Parathyroid adenoma (tissue), 2 donors: ENCODE data around the gene CLDND1.

Experiments
- H2AFZ ChIP-seq: fragments of 300-600 bp; sonication (generic); one replicate; pipeline ENCODE4 v1.7.0; 2017; ENCODE audit warnings: antibody characterized with exemption, mild to moderate bottlenecking
- H3K27ac ChIP-seq: fragments of 300-600 bp; sonication (generic); one replicate; pipeline ENCODE4 v1.7.0; 2017
- H3K27me3 ChIP-seq: fragments of 300-600 bp; sonication (generic); one replicate; pipeline ENCODE4 v1.7.0; 2017; ENCODE audit warnings: low read length; ENCODE audit not compliant: control insufficient read depth, insufficient read depth
- H3K36me3 ChIP-seq: fragments of 300-600 bp; sonication (generic); one replicate; pipeline ENCODE4 v1.7.0; 2017; ENCODE audit warnings: low read length; ENCODE audit not compliant: control insufficient read depth, insufficient read depth
- H3K4me1 ChIP-seq: fragments of 300-600 bp; sonication (generic); one replicate; pipeline ENCODE4 v1.7.0; 2017; ENCODE audit warnings: control low read depth
- H3K4me2 ChIP-seq: fragments of 300-600 bp; sonication (generic); one replicate; pipeline ENCODE4 v1.7.0; 2017; ENCODE audit warnings: low read length
- H3K4me3 ChIP-seq: fragments of 300-600 bp; sonication (generic); one replicate; pipeline ENCODE4 v1.7.0; 2017; ENCODE audit warnings: low read depth, low read length
- H3K79me2 ChIP-seq: fragments of 300-600 bp; sonication (generic); one replicate; pipeline ENCODE4 v1.7.0; 2017; ENCODE audit warnings: control low read depth
- H3K9ac ChIP-seq: fragments of 300-600 bp; sonication (generic); one replicate; pipeline ENCODE4 v1.7.0; 2017; ENCODE audit warnings: mild to moderate bottlenecking
- H3K9me3 ChIP-seq: fragments of 300-600 bp; sonication (generic); one replicate; pipeline ENCODE4 v1.7.0; 2017; ENCODE audit warnings: low read length; ENCODE audit not compliant: control insufficient read depth
- CTCF ChIP-seq: fragments of 300-600 bp; sonication (generic); IDR thresholded peaks from one replicate; pipeline ENCODE4 v1.7.0; 2017; ENCODE audit warnings: antibody characterized with exemption, mild to moderate bottlenecking
- donor health status: primary hyperparathyroidism.

The CLDND1 gene

GRCh38 chr3:98513736-98514135 is 9.0 kb downstream of the CLDND1 start:
- no peak overlapping the region for H3K4me3 ChIP-seq
- no peak overlapping the region for H2AFZ ChIP-seq
- no peaks in the 10 kb centered on the region for H3K27me3 ChIP-seq
- TF ChIP-seq CTCF: no peak
- H3K9me3 ChIP-seq: no peaks in the 10 kb centered on the region
- H3K27ac ChIP-seq: no peak overlapping the region
- no peak overlapping the region for H3K9ac ChIP-seq
- H3K4me1 ChIP-seq: no peaks in the 10 kb centered on the region
- no peaks in the 10 kb centered on the region for H3K36me3 ChIP-seq
- no peak overlapping the region for H3K4me2 ChIP-seq
- no peaks in the 10 kb centered on the region for H3K79me2 ChIP-seq

GRCh38 chr3:98513091-98513511 is 9.6 kb downstream of the CLDND1 start:
- Histone ChIP-seq H3K27ac (no peak overlapping the region), H3K4me1 (no peaks in the 10 kb centered on the region), H3K9me3 (no peaks in the 10 kb centered on the region), H2AFZ (no peak overlapping the region), H3K36me3 (no peaks in the 10 kb centered on the region), H3K4me3 (no peak overlapping the region), H3K9ac (no peak overlapping the region), H3K27me3 (no peaks in the 10 kb centered on the region), H3K79me2 (no peaks in the 10 kb centered on the region), H3K4me2 (no peak overlapping the region)
- no peak for TF ChIP-seq CTCF

GRCh38 chr3:98512576-98512975 is 10.1 kb downstream of the CLDND1 start:
- Histone ChIP-seq H3K27ac (no peak overlapping the region), H3K9ac (no peak overlapping the region)
- TF ChIP-seq CTCF: no peak

GRCh38 chr3:98508582-98508981 is 14.1 kb downstream of the CLDND1 start:
- H3K9me3 ChIP-seq: no peaks in the 10 kb centered on the region
- no peak for TF ChIP-seq CTCF
- H2AFZ ChIP-seq: no peak overlapping the region
- no peaks in the 10 kb centered on the region for H3K4me1 ChIP-seq
- no peaks in the 10 kb centered on the region for H3K79me2 ChIP-seq
- no peak overlapping the region for H3K4me2 ChIP-seq
- H3K4me3 ChIP-seq: no peak overlapping the region
- no peaks in the 10 kb centered on the region for H3K36me3 ChIP-seq
- no peak overlapping the region for H3K27ac ChIP-seq
- H3K27me3 ChIP-seq: no peaks in the 10 kb centered on the region
- no peak overlapping the region for H3K9ac ChIP-seq

More at GRCh38 chr3:98512576-98512975, 10.1 kb downstream of the CLDND1 start:
- H3K36me3 ChIP-seq: no peaks in the 10 kb centered on the region
- no peak overlapping the region for H3K4me3 ChIP-seq
- no peaks in the 10 kb centered on the region for H3K9me3 ChIP-seq
- H2AFZ ChIP-seq: no peak overlapping the region
- H3K79me2 ChIP-seq: no peaks in the 10 kb centered on the region
- H3K27me3 ChIP-seq: no peaks in the 10 kb centered on the region
- no peak overlapping the region for H3K4me2 ChIP-seq
- no peaks in the 10 kb centered on the region for H3K4me1 ChIP-seq

GRCh38 chr3:98504539-98504938 is 18.2 kb downstream of the CLDND1 start:
- H3K27ac ChIP-seq: no peak overlapping the region
- no peaks in the 10 kb centered on the region for H3K27me3 ChIP-seq
- H3K9ac ChIP-seq: no peak overlapping the region
- no peak overlapping the region for H3K4me2 ChIP-seq
- TF ChIP-seq CTCF: no peak
- no peaks in the 10 kb centered on the region for H3K36me3 ChIP-seq
- H3K9me3 ChIP-seq: no peaks in the 10 kb centered on the region
- no peak overlapping the region for H2AFZ ChIP-seq
- no peaks in the 10 kb centered on the region for H3K4me1 ChIP-seq
- no peaks in the 10 kb centered on the region for H3K79me2 ChIP-seq
- H3K4me3 ChIP-seq: no peak overlapping the region
